ENCODE data around the gene TP53I13. TPM values are rescaled to one million over a fixed set of nuclear protein-coding genes. Genes with fewer than 3 reads are reported as not detected.

TP53I13 gene
- total and polyA plus RNA-seq, 2 donors (not counting 1 experiment from before 2014, with no cell fraction given) = 11.1 to 51.5 TPM

GRCh38 chr17:29617481-29618271 is 49.2 kb downstream of the TP53I13 start:
- Histone ChIP-seq H3K4me1 (ENCODE audit: control insufficient read depth, extremely low read depth, insufficient read depth, low read length) (peaks cover 23% of the 10 kb centered on the region), H3K4me2 (ENCODE audit: extremely low read depth, insufficient read depth, low read length) (no peak overlapping the region), H3K27ac (ENCODE audit: insufficient read depth, low read length) (no peak overlapping the region), H2AFZ (ENCODE audit: low read length) (peak overlapping the region; percentile 24), H3K27me3 (ENCODE audit: control insufficient read depth, insufficient read depth, low read length) (no peaks in the 10 kb centered on the region), H3K9ac (ENCODE audit: insufficient read depth, low read length) (peak overlapping the region; percentile 4), H3K4me3 (replicated peaks in 1 of 4; ENCODE audit: control extremely low read depth in 1 of 4, insufficient read depth in 1 of 4, low read depth in 3 of 4, low read length in 4 of 4) (peak overlapping the region in 1 of 4 experiments; percentile 27), H3K79me2 (ENCODE audit: control insufficient read depth, insufficient read depth, low read length) (no peaks in the 10 kb centered on the region), H3K9me3 (ENCODE audit: control insufficient read depth, insufficient read depth, low read depth, low read length) (no peaks in the 10 kb centered on the region), H3K36me3 (ENCODE audit: control insufficient read depth, insufficient read depth, low read length) (no peaks in the 10 kb centered on the region), H4K20me1 (ENCODE audit: control insufficient read depth, extremely low read depth, insufficient read depth, low read length) (no peaks in the 10 kb centered on the region)
- TF ChIP-seq EZH2 (IDR thresholded peaks at IDR 0.05; ENCODE audit: low read length, missing control alignments) (peak; percentile 33), CTCF (conservative IDR thresholded peaks at IDR 0.05 in 1 of 2, IDR thresholded peaks at IDR 0.05 in 1 of 2; ENCODE audit: low read depth in 1 of 2, low read length in 2 of 2) (peak; percentile 41 to 57)
- peak; percentile 59 to 65 for DNase-seq (ENCODE audit: low read depth in 2 of 2)

- no peak for DNase-seq (ENCODE audit: low read depth in 2 of 2)
- no peaks in the 10 kb centered on the region for H3K27me3 ChIP-seq (ENCODE audit: control insufficient read depth, insufficient read depth, low read length)
- H3K36me3 ChIP-seq (ENCODE audit: control insufficient read depth, insufficient read depth, low read length) = no peaks in the 10 kb centered on the region
- H3K9ac ChIP-seq (ENCODE audit: insufficient read depth, low read length) = no peak overlapping the region
- H4K20me1 ChIP-seq (ENCODE audit: control insufficient read depth, extremely low read depth, insufficient read depth, low read length) = no peaks in the 10 kb centered on the region
- H3K4me3 ChIP-seq (replicated peaks in 1 of 4; ENCODE audit: control extremely low read depth in 1 of 4, insufficient read depth in 1 of 4, low read depth in 3 of 4, low read length in 4 of 4) = no peak overlapping the region
- H3K27ac ChIP-seq (ENCODE audit: insufficient read depth, low read length) = no peak overlapping the region
- TF ChIP-seq EZH2 (IDR thresholded peaks at IDR 0.05; ENCODE audit: low read length, missing control alignments) (no peak), CTCF (conservative IDR thresholded peaks at IDR 0.05 in 1 of 2, IDR thresholded peaks at IDR 0.05 in 1 of 2; ENCODE audit: low read depth in 1 of 2, low read length in 2 of 2) (no peak)
- no peak overlapping the region for H2AFZ ChIP-seq (ENCODE audit: low read length)
- H3K4me2 ChIP-seq (ENCODE audit: extremely low read depth, insufficient read depth, low read length) = no peak overlapping the region
- peaks cover 23% of the 10 kb centered on the region for H3K4me1 ChIP-seq (ENCODE audit: control insufficient read depth, extremely low read depth, insufficient read depth, low read length)
- H3K79me2 ChIP-seq (ENCODE audit: control insufficient read depth, insufficient read depth, low read length) = no peaks in the 10 kb centered on the region
- no peaks in the 10 kb centered on the region for H3K9me3 ChIP-seq (ENCODE audit: control insufficient read depth, insufficient read depth, low read depth, low read length)
These were observed 50.0 kb downstream of the TP53I13 start for GRCh38 chr17:29618272-29619065.

DNA sequence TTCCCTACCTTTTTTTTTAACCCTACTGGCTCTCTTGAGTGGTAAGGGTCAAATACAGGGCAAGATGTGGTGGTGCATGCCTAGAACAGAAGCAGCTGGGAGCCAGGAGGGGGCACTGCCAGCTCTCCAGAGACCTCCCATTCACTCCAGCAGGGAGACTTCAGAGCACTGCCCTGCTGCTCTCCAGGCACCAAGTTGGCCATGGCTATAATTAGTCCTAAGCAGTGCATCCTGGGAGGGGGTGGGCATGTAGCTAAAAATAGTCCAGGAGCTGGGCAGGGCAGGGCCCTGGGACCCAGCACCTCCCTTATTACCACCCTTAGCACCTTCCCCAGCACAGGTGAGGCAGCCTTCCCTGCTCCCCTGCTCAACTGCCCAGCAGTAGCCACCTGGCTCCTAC is 50.8 kb downstream of the TP53I13 start:
- Histone ChIP-seq H4K20me1 (ENCODE audit: control insufficient read depth, extremely low read depth, insufficient read depth, low read length) (no peaks in the 10 kb centered on the region), H3K4me3 (replicated peaks in 1 of 4; ENCODE audit: control extremely low read depth in 1 of 4, insufficient read depth in 1 of 4, low read depth in 3 of 4, low read length in 4 of 4) (no peak overlapping the region), H3K4me2 (ENCODE audit: extremely low read depth, insufficient read depth, low read length) (no peak overlapping the region), H3K4me1 (ENCODE audit: control insufficient read depth, extremely low read depth, insufficient read depth, low read length) (peaks cover 23% of the 10 kb centered on the region), H3K36me3 (ENCODE audit: control insufficient read depth, insufficient read depth, low read length) (no peaks in the 10 kb centered on the region), H3K9ac (ENCODE audit: insufficient read depth, low read length) (no peak overlapping the region), H3K79me2 (ENCODE audit: control insufficient read depth, insufficient read depth, low read length) (no peaks in the 10 kb centered on the region), H3K9me3 (ENCODE audit: control insufficient read depth, insufficient read depth, low read depth, low read length) (no peaks in the 10 kb centered on the region), H3K27me3 (ENCODE audit: control insufficient read depth, insufficient read depth, low read length) (no peaks in the 10 kb centered on the region), H3K27ac (ENCODE audit: insufficient read depth, low read length) (no peak overlapping the region), H2AFZ (ENCODE audit: low read length) (no peak overlapping the region)
- DNase-seq (ENCODE audit: low read depth in 2 of 2) = peak; percentile 24 to 59
- no peak for TF ChIP-seq EZH2 (IDR thresholded peaks at IDR 0.05; ENCODE audit: low read length, missing control alignments)
- TF ChIP-seq CTCF (conservative IDR thresholded peaks at IDR 0.05 in 1 of 2, IDR thresholded peaks at IDR 0.05 in 1 of 2; ENCODE audit: low read depth in 1 of 2, low read length in 2 of 2) = peak in 1 of 2 donors; percentile 38

Measured in fibroblast of lung (primary cell).